Stomach (tissue), 4 donors: ENCODE results near the gene ELN.

ENCODE experiments used
- CTCF ChIP-seq, 7 experiments: fragments of 450-650 bp in 4 of 7; fragments of 200-600 bp in 3 of 7; sonication (generic) in 3 of 7; IDR thresholded peaks; one replicate each; pipeline ENCODE4 v1.5.1; 2016 to 2019; ENCODE audit warnings: antibody characterized with exemption in 7 of 7, control low read depth in 2 of 7, mild to moderate bottlenecking in 1 of 7
- POLR2AphosphoS5 ChIP-seq, 3 donors: sonication (generic); formaldehyde crosslinking; IDR thresholded peaks; one replicate each; pipeline ENCODE4 v1.6.1; 2016; ENCODE audit warnings: antibody characterized with exemption in 3 of 3

- TF ChIP-seq CTCF (IDR thresholded peaks at IDR 0.05) (no peak), POLR2AphosphoS5 (IDR thresholded peaks at IDR 0.05) (no peak)
These were observed 1.3 kb downstream of the ELN start for GRCh38 chr7:74029089-74029785.
